ENCODE measurements around the gene SPDEF. TPM values are rescaled to one million over a fixed set of nuclear protein-coding genes. Genes with fewer than 3 reads are reported as not detected.

The SPDEF gene
- total and polyA plus RNA-seq, 10 of the 15 experiments (the other 5 are each of a cell fraction or from before 2014, with no cell fraction given), result not detected

DNA sequence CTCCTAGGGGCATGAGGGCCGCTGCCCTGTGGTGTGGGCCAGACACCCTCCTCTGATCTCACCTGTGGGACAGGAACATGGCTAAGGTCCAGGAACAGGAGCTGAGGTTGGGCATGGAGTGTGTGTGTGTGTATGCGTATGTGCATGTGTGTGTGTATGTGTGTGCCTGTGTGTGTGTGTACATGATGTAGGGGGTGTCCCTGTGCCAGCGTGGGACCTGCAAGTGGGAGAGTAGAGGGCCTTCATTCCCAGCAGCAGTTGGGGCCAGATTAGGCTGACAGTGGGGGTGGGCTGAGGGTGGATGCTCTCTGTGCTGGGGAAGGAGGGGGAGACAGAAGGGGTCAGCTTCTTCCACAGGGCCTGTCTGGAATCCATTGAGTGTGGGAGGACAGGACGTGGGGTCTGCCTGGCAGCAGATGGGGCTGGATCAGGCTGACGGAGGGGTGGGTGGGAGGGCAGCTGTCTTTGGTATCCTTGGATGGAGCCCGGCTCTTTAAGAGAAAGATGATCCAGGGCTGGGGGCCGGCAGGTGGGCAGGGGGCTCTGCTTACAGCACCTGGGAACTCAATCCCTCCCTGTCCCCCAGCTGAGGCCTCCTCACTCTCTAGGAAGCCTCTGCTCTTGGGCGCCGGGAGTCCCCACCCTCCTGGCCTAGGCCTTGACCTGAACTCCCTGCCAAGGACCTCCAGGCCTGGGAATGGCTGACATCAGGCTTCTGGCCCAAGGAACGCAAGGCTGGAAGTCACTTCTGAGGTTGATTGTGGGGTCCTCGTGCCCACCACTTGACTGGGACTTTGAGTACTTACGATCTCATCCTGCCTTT, 44.0 kb downstream of the SPDEF start:
- no peak for TF ChIP-seq BCLAF1 (IDR thresholded peaks at IDR 0.05)
- 0 out of 2 replicates have a peak, but pooled peaks have one; percentile 15 for TF ChIP-seq FOXK2 (IDR thresholded peaks at IDR 0.05)
- Histone ChIP-seq H3K4me1 (ENCODE audit: control insufficient read depth, insufficient read depth, low read length) (no peaks in the 10 kb centered on the region), H3K9ac (ENCODE audit: control insufficient read depth, insufficient read depth, low read length) (no peak overlapping the region), H3K4me2 (ENCODE audit: control insufficient read depth, insufficient read depth) (no peak overlapping the region), H3K27me3 (replicated peaks in 1 of 2; ENCODE audit: control insufficient read depth in 2 of 2, insufficient read depth in 2 of 2, low read length in 1 of 2) (no peaks in the 10 kb centered on the region), H4K20me1 (ENCODE audit: control insufficient read depth, insufficient read depth) (no peaks in the 10 kb centered on the region), H3K36me3 (ENCODE audit: control insufficient read depth in 2 of 2, insufficient read depth in 2 of 2, low read length in 1 of 2) (no peaks in the 10 kb centered on the region), H3K27ac (ENCODE audit: control insufficient read depth, insufficient read depth) (no peak overlapping the region), H3K9me3 (replicated peaks; ENCODE audit: control insufficient read depth, insufficient read depth, low read length) (peaks cover 2% of the 10 kb centered on the region; the same call in 2 of the 3 replicates), H3K4me3 (no peak overlapping the region), H3K79me2 (ENCODE audit: control insufficient read depth, insufficient read depth, low read length) (no peaks in the 10 kb centered on the region), H2AFZ (ENCODE audit: control insufficient read depth, low read depth, low read length) (no peak overlapping the region)
- intact Hi-C loops (cut with micrococcal nuclease; ENCODE audit: unreplicated experiment) (no loop called here), in situ Hi-C loops (cut with MboI) (no loop called here)
- BruUV-seq (replicated peaks), result no TSS peak
- CTCF ChIA-PET, result interaction anchor here (0.6 kb wide), 1 partner anchor 51 kb away, joined by 3 read pairs; no protein-coding TSS in a partner anchor
- FAIRE-seq (no peak), DNase-seq (ENCODE audit: low read depth, low spot score) (no peak), ATAC-seq (no peak)
- WGBS (ENCODE audit: insufficient coverage, insufficient replicate concordance, low lambda C conversion rate, missing lambda C conversion rate), result 27% methylated on average over 9 of the region's 12 CpGs
- RAD21 ChIA-PET (ENCODE audit: unreplicated experiment), result interaction anchor here (0.7 kb wide), 1 partner anchor 88 kb away, joined by 3 read pairs; no protein-coding TSS in a partner anchor
- SMC1A ChIA-PET (ENCODE audit: uncharacterized antibody, unreplicated experiment), result no interaction called here
- POLR2A ChIA-PET, result interaction anchor here (0.6 kb wide), 1 partner anchor 28 kb away, joined by 8 read pairs; no protein-coding TSS in a partner anchor

Measured in GM12878 (cell line).